Superior temporal gyrus (tissue), 1 donor: Measurements from ENCODE around the gene FAM168B.

ENCODE experiments used
- DNase-seq: peaks from one replicate; pipeline ENCODE4 v3.0.0-alpha.2; 2016; ENCODE audit errors: extremely low spot score

Gene FAM168B

GRCh38 chr2:131022731-131023130 lies 70.5 kb downstream of the FAM168B start:
- no peak for DNase-seq

- peak; percentile 57 for DNase-seq
Measured at GRCh38 chr2:131016826-131017741, 76.2 kb downstream of the FAM168B start.

GRCh38 chr2:131015764-131016163 lies 77.5 kb downstream of the FAM168B start:
- no peak for DNase-seq

- no peak for DNase-seq
Measured at GRCh38 chr2:131014141-131014540, 79.1 kb downstream of the FAM168B start.

GRCh38 chr2:131011486-131011885 lies 81.8 kb downstream of the FAM168B start:
- no peak for DNase-seq

- DNase-seq: no peak
Measured at GRCh38 chr2:131010566-131010965, 82.7 kb downstream of the FAM168B start.

GRCh38 chr2:131009713-131010475 lies 83.4 kb downstream of the FAM168B start:
- no peak for DNase-seq

GRCh38 chr2:131008967-131009366 lies 84.3 kb downstream of the FAM168B start:
- no peak for DNase-seq

GRCh38 chr2:131006561-131006960 lies 86.7 kb downstream of the FAM168B start:
- DNase-seq: no peak

- DNase-seq: no peak
Measured at GRCh38 chr2:131005216-131005935, 87.9 kb downstream of the FAM168B start.

GRCh38 chr2:131004446-131005209 lies 88.6 kb downstream of the FAM168B start:
- DNase-seq: no peak

- no peak for DNase-seq
Measured at GRCh38 chr2:130998561-130998960, 94.7 kb downstream of the FAM168B start.
